Stimulated activated CD8-positive, alpha-beta memory T cell treated with anti-CD3 and anti-CD28 coated beads, Interleukin-7, amount 100 ng/mL, for 4 hours (primary cell): ENCODE measurements around the gene GZMM.
A peak's percentile ranks its signal among the peaks of the same experiment; 100 is the strongest.

Experiments
- DNase-seq, 2 donors: peaks; one replicate each; pipeline ENCODE4 v3.0.0-alpha.2; 2020; ENCODE audit warnings: low read depth in 2 of 2

Gene GZMM

DNA sequence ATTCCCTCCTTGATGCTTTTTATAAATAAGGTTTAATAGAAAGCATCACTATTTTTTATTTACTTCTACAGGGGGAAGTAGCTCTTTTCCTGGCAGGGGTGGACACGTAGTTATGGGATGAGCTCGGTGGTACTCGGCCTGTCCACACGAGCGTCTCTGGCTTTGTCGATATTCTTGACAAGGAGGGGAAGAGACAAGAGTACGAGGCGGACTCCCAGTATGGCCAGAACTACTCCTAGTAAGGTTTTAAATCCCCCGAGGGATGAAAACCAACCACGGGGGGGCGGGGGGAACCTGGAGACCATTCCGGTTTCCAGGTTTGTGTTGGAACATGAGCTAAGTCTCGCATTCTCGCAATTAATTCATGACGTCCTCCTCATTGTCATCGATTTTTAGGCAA lies 23.0 kb downstream of the GZMM start:
- DNase-seq: no peak

DNA sequence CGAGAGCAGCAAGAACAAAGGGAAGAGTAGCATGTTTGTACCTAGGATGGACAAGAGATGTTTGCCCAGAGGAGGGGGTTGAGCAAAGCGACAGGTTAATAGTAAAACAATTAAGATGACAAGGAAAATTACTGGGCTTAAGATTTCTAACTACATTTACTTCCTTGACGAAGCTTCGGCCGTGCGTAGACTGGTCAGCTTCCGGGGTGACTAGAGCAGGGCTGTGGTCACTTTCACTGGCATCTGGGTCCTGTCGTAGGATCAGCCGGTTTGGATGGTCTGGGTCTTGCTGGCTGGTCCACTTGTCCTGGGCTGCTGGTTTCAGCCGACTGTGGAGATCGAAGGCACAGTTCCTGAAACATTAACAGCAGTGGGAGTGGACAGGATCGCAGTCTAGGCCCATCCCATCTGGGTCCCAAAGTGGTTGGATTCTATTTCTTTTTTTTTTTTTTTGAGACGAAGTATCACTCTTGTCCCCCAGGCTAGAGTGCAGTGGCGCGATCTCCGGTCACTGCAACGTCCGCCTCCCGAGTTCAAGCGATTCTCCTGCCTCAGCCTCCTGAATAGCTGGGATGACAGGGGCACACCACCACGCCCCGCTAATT lies 23.5 kb downstream of the GZMM start:
- DNase-seq: no peak

DNA sequence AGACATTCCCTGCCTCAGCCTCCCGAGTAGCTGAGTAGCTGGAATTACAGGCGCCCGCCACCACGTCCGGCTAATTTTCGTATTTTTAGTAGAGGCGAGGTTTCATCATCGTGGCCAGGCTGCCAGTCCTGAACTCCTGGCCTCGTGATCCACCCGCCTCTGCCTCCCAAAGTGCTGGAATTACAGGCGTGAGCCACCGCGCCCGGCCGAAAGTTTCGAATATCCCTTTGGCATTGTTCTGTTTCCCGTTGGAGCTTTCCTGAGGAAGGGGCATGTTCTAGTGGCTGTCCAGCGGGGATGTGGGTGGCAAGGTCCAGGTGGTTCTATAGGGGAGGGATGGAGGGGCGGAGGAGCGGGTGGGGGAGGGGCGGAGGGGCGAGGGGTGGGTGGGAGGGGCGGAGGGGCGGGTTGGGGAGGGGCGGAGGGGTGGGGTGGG lies 26.4 kb downstream of the GZMM start:
- DNase-seq: no peak

DNA sequence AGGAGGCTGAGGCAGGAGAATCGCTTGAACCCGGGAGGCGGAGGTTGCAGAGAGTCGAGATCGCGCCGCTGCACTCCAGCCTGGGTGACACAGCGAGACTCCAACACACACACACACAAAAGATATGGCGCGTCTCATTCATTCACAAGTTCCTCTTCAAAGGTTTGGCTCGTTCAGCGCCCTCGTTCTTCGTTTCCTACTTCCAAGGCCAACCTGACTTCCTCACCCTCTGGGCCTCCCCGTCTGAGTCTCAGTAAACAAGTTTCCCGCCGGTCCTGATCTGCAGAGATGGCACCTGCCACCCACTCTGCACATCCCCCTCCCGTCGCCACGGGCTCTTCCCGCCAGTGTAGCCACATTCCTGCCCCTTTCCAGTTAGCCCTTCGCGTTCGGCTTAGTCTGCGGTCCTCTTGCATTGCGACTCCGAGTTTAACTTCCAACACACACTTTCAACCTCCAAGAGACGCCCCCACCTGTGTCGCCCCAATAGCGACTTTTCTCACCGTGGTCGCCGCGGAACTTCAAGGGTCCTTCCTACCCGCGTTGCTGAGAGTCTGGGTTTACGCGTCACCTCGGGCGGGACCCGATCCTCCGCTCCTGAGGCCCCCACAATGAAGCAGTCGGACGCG lies 27.2 kb downstream of the GZMM start:
- no peak for DNase-seq

DNA sequence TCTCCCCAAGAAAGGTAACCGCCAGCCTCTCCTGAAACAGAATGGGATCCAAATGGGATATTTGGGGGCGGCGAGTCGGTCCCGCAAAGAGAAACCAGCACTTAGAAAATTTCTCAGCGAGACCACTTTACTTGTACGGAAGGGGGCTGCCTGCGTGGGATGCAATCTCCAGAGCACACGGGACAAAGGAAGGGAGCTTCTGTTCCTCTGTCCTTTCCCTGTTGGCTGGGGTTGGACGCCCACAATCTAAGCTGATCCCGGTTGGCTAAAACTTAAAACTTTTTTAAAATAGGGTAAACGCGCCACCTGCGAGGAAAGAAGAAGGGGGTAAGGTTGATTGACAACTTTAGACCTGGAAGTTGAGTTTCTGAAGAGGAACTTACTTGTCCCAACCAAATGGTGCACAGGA lies 27.7 kb downstream of the GZMM start:
- no peak for DNase-seq

DNA sequence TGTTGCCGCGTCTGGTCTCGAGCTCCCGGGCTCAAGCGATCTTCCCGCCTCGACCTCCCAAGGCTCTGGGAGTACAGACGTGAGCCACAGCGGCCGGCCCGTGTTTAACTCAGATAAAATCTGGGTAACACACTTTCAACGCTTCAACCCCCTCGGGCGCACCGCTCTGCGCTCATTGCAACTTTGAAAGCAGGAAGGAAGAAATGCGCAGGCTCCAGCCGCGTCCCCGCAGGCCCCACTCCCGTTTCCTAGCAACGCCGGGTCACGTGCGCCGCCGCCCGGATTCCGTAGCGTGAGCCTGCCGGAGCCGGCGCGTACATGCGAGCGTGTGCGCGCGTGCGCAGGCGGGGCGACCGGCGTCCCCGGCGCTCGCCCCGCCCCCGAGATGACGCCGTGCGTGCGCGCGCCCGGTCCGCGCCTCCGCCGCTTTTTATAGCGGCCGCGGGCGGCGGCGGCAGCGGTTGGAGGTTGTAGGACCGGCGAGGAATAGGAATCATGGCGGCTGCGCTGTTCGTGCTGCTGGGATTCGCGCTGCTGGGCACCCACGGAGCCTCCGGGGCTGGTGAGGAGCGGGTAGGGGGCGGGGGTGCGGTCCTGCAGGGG lies 28.4 kb downstream of the GZMM start, which contains the start of gene BSG:
BSG (plus strand) TSS at position 457 of the 603 bp plus-strand sequence; CDS start at position 496, 39 bp downstream.
- peak; percentile 97 to 99 for DNase-seq

DNA sequence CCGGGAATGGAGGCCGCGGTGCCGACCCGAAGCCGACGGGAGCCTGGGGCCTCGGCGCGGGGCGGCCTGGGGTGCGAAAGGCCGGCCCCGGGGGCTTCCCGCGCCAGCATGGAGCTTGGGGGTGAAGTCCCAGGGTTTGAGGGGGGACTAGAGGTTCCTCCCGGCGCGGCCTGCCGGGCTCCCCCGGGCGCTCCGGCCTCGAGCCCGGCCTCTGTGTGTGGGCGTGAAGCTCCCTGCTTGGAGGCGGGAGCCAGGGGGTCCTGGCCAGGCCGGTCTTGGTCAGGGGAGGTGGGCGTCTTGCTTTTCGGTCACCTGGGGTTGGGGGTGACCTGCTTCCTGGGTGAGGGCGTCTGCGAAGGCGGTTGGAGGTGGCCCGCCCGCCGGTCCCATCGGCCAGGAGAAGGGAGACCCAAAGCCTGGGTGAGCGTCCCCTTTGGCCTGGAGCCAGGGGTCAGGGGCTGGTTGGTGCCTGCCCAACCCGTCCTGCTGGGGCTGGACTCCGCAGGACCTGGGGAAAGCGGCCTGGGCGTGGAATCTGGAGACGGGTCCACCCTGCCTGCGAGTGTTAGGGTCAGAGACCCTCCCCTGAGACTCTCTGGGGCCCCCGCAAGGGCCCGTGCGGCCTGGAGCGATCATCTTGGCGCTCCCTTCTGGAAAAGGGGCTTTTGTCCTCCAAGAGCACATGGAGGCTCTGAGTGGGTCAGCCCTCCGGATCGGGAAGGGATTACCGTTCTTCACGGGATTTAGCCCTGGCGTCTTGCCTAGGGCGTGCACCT lies 29.1 kb downstream of the GZMM start:
- DNase-seq: no peak

DNA sequence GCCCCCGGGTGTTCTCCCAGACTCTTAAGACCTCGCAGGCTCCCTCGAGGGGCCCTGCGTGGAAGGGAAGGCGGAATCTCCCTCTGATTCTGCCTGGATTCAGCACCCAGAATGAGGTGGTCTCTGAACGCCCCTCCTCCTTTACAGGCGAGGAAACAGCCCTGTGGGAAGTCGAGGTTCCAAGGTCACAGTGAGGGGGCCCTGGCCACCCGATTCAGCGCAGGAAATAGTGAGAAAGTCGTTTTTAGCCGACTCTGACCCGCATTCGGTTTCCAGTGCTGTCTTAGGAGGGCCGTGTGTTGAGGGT lies 29.6 kb downstream of the GZMM start:
- no peak for DNase-seq

DNA sequence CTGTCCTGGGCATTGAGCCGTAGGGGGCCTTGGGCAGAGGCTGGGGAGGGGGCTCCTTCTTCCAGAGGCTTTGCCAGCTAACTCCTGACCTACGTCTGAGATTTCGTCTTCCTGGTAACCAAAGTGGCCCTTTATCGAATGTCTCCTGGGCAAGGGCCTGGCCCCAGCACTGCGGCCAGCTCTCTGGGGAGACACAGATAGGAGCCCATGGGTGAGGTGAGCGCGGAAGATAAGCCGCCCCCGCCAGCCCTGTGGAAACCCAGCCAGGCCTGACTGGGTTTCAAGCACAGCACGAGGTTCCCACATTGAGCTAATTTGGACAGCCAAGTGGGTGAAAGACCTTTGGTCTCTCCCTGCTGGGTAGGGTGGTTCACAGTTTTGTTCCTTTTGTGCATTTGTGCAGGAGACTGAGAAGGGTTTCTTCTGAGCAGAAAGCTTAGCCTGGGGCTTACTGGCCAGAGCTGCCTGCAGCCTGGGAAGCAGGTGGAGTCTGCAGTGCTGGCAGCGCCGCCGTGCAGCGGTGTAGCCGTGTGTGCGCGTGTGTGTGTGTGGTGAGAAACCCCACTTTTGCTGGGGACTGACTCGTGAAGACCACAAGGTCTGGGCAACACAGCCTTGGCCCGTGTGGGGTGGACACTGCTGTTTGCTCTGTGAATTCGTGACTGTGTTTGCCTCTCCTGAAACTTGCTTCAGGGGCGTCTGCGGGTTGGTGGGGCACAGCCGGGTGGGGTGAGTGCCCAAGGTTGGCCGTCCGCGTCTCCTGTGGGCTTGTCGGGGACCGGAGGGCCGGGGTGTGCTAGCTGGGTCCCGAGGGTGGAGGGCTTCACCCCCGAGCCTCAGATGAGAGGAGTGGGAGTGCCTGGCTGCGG lies 31.0 kb downstream of the GZMM start:
- no peak for DNase-seq

DNA sequence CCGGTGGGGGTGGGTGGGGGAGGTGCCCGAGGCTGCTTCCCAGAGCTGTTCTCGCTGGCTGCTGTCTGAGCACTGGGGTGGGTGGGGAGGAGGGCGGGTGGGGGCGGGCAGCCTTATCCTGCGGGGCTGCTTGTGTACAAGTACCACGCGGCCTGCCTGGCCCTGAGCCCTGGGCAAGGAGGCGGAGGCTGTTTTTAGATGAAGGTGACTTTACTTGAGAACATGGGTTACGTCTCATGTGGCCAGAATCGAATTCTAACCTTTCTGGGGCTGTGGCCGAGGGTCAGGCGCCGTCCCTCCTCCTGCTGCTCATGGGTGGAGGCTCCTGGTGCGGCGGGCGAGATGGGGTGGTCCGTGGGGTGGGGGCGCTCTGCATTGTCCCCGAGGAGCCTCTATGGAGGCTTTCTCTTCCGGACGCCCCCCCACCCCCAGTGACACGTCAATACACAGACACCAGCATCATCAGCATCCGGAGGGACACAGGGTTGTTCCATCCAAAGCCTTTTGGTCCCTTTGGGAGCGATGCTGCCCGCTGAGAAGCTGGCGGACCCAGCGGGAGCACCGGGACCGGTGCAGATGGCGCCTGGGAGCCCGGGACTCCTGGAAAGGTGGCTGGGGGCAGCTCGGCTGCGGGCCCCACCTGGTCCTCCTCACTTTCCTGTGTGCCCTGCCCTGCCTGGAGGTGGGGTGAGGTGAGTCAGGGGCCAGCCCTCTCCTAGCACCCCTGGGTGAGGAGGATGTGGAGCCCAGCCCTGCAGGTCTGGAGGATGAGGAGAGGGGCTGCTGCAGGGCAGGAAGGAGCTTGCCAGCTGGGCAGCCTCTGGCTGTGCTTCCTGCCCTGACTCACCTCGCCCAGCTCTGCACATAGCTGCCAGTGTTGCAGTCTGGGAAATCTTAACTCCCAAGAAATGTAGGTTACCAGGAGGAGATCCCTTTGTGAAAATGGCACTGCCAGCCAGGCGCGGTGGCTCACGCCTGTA lies 32.0 kb downstream of the GZMM start:
- DNase-seq: no peak

DNA sequence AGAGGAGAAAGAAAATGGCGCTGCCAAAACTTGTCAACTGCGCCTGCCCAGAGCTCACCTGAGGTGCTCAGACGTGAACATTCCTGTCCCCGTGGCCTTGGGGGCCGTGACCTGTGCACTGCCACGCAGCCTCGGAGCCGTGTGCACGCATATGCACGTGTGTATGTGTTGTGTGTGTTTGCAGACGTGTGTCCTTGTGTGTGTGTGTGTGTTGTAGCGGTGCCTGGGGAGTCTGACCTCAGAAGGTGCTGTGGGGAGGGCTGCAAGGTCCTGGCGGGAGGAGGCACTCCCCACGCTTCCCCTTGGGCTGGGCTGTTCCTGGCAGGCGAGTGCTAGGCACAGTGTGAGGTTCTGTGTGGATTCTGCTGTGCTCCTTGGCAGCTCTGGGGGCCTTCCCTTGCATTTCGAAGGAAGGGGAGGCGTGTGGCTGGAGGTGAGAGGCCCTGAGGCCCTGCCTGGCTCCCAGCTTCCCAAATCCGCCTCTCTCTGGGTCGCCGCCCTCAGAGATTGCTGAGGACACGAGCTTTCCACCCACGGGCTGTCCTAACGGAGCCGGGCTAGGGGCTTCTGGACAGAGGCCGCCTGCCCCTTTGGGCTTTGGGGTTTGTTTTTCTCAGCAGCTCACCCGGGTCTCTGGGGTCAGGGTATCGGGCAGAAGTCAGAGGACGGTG lies 33.0 kb downstream of the GZMM start:
- DNase-seq: no peak

DNA sequence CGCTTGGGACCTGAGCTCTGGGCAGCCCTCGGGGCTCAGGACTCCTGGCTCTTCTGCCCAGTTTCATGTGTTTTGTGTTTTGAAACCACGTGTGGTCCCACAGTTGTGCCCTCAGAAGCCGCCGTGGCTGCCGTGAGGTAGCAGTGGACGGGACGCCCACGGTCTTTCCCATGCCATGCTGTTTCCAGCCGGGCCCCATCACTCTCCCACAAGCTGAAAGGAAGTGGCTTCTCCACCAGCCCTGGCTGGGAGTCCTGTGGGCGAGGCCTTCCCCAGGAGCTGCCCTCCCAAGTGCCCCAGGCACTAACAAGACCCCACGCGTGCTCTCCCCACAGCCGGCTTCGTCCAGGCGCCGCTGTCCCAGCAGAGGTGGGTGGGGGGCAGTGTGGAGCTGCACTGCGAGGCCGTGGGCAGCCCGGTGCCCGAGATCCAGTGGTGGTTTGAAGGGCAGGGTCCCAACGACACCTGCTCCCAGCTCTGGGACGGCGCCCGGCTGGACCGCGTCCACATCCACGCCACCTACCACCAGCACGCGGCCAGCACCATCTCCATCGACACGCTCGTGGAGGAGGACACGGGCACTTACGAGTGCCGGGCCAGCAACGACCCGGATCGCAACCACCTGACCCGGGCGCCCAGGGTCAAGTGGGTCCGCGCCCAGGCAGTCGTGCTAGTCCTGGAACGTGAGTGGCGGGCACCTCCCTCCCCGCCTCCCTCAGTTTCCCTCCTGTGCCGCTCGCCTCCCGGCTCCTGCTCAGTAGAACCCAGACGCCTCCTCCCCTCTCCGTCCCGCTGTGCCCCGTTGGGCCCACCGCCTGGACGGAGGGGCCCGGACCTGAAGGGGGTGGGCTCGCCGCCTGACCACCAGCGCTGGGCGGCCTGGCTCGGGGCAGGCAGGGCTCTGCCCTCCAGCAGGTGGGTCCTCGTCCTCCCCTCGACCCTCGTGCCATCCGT lies 33.9 kb downstream of the GZMM start:
- DNase-seq: no peak

DNA sequence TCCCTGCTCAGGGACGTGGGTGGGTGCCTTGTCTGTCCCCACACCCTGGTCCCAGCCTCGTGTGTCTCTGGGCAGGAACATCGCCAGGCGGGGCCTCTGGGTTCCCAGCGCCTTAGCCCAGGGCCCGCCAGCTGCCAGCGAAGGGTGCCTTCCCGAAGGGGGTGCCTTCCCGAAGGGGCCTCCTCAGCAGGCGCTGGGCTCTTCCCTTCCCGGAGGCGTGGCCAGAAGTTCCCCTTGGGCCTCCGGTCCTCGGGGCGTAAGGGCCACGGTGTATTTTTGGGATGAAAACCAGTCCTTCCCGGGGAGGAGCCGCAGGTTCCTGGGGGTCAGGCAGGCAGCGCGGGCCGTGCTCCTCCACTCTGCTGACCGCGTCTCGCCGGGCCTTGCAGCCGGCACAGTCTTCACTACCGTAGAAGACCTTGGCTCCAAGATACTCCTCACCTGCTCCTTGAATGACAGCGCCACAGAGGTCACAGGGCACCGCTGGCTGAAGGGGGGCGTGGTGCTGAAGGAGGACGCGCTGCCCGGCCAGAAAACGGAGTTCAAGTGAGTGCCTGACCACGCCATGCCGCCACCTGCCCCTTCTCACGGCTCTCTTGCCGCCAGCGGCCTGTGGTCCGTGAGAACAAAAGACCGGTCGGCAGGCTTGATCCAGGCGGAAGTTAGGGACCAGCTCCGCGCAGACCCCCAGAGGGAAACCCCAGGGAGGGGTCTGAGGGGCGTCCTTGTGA lies 35.4 kb downstream of the GZMM start:
- DNase-seq: no peak

DNA sequence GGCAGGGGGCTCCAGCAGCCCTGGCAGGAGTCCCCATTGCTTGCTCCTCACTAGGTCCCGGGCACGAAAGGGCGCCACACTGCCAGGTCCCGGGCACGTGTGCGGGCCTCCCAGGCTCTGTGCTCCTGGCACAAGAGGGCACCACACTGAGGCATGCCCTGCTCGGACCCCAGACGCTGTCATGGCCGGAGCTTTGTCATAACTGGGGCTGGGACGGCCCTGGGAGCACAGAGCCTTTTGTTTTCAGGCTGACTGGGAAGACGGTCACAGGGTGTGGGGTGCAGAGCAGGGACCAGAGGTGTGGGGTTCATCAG lies 35.9 kb downstream of the GZMM start:
- no peak for DNase-seq

DNA sequence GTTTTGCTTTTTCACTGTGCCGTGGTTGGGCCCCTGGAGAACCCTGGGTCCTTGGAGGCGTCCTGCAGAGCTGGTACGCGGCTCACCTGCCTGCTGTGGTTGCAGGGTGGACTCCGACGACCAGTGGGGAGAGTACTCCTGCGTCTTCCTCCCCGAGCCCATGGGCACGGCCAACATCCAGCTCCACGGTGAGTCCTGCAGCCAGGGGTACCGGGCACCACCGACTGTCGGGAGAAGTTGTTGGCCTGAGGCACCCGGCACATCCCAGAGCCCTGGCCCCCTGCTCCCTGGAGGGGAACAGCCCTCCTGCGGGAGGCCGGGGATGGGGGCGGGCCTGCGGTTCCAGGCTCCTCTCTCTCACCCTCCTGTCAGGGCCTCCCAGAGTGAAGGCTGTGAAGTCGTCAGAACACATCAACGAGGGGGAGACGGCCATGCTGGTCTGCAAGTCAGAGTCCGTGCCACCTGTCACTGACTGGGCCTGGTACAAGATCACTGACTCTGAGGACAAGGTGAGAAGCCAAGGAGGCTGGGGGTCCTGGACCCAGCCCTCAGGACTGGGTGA lies 36.5 kb downstream of the GZMM start:
- DNase-seq: no peak

DNA sequence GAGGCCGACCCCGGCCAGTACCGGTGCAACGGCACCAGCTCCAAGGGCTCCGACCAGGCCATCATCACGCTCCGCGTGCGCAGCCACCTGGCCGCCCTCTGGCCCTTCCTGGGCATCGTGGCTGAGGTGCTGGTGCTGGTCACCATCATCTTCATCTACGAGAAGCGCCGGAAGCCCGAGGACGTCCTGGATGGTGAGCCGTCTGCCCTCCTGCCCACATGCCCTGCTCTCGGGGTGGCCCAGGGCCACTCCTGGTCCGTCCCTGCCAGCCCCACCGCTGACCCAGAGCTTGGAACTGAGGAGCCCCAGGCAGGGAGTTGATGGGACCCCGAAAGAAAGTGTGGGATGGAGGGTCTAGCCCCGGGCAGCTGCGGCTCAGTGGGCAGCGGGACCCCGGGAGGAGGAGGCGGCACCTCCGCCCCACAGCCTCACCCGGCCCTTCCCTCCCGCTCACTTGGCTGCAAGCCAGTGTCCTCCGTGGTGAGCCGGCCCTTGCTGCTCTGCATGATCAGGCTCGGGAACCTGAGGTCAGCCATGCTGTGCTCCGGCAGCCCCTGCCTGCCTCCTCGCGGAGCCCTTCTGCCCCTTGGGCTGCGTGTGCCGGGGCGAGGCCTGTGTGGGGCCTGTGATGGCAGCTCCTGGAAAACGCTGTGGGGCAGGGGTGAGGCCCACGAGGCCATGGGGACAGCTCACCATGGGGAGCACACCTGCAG lies 37.7 kb downstream of the GZMM start:
- DNase-seq: no peak

DNA sequence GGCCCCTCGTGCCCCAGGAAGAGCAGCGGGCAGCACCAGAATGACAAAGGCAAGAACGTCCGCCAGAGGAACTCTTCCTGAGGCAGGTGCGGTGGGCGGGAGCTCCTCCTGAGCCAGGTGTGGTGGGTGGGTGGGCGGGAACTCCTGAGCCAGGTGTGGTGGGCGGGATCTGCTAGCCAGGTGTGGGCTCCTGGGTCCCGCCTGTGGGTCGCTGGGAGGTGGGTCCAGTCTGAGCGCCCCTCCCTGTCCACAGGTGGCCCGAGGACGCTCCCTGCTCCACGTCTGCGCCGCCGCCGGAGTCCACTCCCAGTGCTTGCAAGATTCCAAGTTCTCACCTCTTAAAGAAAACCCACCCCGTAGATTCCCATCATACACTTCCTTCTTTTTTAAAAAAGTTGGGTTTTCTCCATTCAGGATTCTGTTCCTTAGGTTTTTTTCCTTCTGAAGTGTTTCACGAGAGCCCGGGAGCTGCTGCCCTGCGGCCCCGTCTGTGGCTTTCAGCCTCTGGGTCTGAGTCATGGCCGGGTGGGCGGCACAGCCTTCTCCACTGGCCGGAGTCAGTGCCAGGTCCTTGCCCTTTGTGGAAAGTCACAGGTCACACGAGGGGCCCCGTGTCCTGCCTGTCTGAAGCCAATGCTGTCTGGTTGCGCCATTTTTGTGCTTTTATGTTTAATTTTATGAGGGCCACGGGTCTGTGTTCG lies 38.8 kb downstream of the GZMM start:
- no peak for DNase-seq
